HG03469 (cell line): ENCODE results near the gene CIC.

Source experiments
- ATAC-seq: cut with Tn5 transposase; IDR thresholded peaks from one replicate; pipeline ENCODE4 v1.9.1; 2021; ENCODE audit warnings: mild to moderate bottlenecking, moderate library complexity, moderate number of reproducible peaks; ENCODE audit not compliant: unreplicated experiment

The CIC gene

GRCh38 chr19:42274065-42274682 is 5.1 kb downstream of the CIC start:
- ATAC-seq, result no peak

GRCh38 chr19:42275103-42275502 is 6.1 kb downstream of the CIC start:
- ATAC-seq, result no peak

- ATAC-seq, result no peak
Measured at GRCh38 chr19:42275517-42275916, 6.5 kb downstream of the CIC start.

- ATAC-seq, result no peak
Measured at GRCh38 chr19:42276284-42276683, 7.2 kb downstream of the CIC start.

GRCh38 chr19:42276821-42277220 is 7.8 kb downstream of the CIC start:
- no peak for ATAC-seq

- no peak for ATAC-seq
Measured at GRCh38 chr19:42277821-42278451, 8.9 kb downstream of the CIC start.

- no peak for ATAC-seq
Measured at GRCh38 chr19:42278452-42279154, 9.6 kb downstream of the CIC start.

- no peak for ATAC-seq
Measured at GRCh38 chr19:42279155-42279901, 10.3 kb downstream of the CIC start.

GRCh38 chr19:42279902-42280814 is 11.1 kb downstream of the CIC start:
- ATAC-seq, result no peak

- ATAC-seq, result no peak
Measured at GRCh38 chr19:42280815-42281145, 11.7 kb downstream of the CIC start.

- ATAC-seq, result no peak
Measured at GRCh38 chr19:42281146-42281826, 12.2 kb downstream of the CIC start.

- no peak for ATAC-seq
Measured at GRCh38 chr19:42281827-42282762, 13.0 kb downstream of the CIC start.

GRCh38 chr19:42282819-42283187 is 13.8 kb downstream of the CIC start:
- no peak for ATAC-seq

- no peak for ATAC-seq
Measured at GRCh38 chr19:42283188-42284065, 14.4 kb downstream of the CIC start.

GRCh38 chr19:42284066-42284501 is 15.0 kb downstream of the CIC start:
- ATAC-seq, result no peak

- ATAC-seq, result no peak
Measured at GRCh38 chr19:42284591-42285341, 15.7 kb downstream of the CIC start.

- no peak for ATAC-seq
Measured at GRCh38 chr19:42285541-42285941, 16.5 kb downstream of the CIC start.
